ENCODE measurements around the gene DCST2.

Gene DCST2

DNA sequence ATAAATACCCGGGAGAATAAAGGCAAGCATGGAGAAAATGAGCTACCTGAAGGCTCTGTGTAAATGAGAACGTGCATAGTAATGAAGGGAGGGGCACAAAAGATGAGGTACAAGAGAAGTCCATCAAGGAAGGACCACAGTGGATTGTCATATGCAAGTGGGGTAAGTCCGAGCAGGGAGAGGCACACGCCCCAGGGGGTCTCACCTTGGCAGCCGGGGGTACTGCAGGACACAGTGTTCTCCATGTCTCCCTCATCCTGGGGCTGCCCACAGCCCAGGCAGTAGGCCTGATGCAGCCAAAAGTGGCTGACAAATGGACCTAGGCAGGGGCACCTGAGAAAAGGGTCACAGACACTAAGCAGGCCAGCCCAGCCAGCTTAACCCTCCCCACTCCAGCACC is 10.0 kb downstream of the DCST2 start:
- no peak for DNase-seq

DNA sequence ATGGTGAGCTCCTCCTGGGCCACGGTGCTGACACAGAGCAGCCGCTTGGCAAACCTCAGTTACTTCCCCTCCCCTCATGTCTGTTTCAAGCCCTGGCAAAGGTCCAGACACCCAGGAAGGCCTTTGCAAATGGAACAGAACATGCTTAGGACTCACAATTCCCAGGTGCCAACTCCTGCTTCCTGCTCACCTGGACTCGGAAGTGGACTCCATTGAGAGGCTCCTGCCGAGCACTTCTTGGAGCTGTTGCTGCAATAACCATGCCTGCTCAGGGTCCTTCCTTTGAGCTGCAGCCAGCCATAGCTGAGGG is 10.7 kb downstream of the DCST2 start:
- DNase-seq, result no peak

DNA sequence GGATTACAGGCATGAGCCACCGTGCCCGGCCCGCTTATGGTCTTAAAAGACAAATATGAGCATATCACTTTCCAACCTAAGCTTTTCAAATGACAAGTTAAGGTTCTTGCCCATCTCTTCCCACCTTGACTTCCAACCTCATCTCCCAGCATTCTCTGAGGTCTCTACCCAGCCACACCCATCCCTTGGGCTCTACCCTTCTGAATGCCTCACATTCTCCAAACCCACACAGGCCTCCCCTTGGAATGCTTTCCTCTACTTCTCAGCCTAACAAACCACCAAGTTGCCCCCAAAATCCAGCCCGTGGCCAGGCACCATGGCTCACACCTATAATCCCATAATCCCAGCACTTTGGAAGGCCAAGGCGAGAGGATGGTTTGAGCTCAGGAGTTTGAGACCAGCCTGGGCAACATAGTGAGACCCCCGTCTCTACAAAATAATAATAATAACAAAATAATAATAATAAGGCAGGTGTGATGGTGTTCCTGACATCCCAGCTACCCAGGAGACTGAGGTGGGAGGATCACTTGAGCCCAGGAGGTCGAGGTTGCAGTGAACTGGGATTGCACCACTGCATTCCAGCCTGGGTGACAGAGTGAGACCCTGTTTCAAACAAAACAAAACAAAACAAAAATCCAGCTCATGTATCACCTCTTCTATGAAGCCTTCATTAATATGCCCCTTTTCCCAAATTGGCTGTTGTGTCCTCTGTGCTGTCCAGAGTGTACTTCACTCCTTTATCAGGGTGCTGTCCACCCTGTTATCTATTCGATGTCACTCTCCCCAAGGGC is 11.2 kb downstream of the DCST2 start:
- DNase-seq, result no peak

DNA sequence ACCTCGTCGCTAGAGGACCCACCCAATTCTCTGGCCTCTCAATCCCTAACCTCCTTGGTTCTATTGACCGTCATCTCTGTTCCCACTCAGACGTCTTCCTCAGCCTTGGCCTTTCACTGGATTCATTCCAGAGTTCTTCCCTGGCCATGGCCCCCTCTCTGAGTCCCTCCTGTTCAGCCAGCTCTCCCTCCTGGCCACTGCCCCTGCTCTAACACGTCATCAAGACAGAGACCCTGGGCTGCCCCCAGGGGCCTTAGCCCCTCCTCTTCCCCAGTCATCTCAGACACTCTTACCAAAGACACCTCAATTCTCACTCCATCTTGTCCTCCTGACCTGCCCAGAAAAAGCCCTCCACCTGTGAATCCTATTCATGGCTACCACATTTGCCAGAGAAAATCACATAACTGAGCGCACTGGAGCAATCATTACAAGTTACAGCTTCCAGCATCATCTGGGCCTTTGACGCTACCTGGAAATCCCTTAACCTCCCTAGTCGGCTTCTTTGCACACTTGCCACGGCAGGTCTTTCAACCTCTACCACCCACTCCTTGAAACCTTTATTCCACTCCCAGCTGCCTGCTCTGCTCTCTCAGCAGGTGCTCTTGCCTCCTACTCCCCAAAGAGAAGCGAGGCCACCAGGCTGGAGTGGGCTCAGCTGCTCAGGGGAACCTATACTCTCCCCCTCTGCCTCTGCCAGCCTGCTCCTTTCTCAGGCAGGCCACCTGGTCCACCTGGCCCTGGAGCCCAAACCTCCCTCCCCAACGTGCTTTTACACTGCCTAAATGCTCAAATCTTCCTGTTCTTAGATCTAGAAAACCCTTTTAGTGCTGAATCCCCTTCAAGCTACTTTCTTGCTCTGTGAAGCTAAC is 14.0 kb downstream of the DCST2 start:
- no peak for DNase-seq

DNA sequence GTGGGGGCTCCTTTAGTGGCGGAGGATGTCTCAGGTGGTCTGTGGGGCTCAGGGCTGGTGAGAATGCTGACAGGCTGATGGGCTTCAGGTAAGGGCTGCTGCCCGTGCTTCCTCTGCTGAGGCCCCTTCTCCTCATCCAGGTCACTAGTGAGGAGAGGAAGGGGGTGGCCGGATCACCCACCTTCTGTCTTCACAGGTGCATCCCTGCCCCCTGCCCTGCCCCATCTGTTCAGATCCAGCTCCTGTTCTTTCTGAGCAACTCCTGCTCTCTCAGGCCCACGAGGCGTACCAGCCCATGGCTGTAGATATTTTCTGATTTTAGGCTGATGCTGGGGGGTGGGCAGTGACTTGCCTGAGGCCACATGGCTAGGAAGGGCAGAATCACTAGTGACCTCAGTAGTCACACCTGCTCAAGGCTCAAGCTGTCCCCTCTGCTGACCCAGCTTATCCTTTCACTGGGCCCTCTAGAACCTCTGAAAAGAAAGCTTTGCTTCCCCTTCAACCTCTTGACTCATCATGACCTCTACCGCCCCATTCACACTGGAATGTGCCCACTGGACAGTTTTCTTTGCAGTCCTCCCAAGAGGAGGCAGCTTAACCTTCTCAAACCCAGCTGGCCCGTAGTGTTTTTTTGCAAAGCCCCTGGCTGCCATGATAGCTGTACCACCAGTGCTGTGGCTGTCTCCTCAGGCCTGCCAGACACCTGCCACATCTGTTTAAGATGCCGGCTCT is 14.8 kb downstream of the DCST2 start:
- no peak for DNase-seq

DNA sequence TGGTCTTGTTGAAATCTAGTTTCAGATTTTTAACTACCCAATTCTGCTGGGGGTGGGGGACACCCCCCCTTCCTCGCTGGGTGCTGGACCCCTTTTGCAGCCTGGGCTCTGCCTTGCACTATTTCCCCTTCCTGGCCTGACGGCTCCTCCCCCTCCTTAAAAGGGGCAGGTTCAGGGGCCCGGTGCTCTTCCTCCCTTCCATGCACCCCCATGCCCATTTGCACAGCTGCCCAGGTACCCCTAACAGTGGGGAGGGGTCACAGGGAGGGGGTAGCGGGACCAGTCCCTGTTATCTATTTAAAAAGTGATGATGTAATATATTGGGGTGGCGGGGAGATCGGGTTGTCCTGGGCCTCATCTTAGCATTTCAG is 15.7 kb downstream of the DCST2 start:
- no peak for DNase-seq

DNA sequence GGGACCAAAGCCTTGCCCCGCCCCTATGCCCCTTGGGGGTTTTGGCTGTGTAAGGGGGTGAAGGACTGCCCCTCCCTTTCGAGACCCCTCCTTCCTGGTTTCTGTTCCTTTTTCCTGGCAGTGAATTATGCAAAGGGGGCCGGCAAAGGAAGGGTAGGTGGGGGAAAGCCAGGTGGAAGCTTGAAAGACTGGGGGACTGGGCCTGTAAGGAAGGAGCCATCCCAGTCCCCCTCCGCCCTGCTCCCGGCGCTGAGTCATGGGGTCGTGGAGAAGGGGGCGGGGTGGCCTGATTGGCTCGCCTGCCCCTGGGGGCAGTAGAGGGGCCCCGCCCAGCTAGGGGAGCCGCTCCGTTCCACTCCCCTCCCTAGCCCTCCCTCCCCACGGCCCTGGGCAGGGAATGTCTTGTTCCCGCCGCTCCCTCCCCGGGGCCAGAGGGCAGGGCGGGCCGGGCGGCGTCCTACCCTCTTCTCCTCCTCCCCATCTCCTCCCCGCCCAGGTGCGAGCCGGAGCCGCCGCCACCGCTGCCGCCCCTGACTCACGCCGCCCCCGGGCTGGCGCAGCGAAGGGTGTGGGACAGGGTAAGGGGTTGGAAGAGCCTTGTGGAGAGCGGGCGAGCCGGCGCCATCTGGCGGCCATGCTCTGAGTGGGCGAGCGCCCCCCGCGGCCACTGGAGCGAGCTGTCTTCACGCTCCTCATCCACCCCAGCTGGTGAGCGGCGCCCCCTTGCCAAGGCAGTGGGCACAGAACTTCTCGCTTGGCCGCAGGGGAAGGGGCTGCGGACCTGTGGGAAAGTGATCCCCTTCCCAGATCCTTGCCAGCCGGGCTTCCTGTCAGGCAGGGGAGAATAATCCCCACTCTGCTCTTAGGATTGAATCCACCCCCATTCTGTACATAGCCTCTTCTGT is 16.3 kb downstream of the DCST2 start:
- peak; percentile 92 to 94 for DNase-seq

DNA sequence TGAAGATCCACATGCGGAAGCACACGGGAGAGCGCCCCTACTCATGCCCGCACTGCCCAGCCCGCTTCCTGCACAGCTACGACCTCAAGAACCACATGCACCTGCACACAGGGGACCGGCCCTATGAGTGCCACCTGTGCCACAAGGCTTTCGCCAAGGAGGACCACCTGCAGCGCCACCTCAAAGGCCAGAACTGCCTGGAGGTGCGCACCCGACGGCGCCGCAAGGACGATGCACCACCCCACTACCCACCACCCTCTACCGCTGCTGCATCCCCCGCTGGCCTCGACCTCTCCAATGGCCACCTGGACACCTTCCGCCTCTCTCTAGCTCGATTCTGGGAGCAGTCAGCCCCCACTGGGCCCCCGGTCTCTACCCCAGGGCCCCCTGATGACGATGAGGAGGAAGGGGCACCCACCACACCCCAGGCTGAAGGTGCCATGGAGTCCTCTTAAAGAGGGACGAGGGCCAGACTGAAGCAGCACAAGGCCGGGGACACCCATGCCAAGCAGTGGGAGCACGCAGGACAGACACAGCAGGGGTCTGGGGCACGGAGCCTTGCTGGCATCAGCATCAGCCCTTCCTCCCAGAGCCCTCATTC is 17.2 kb downstream of the DCST2 start:
- no peak for DNase-seq

DNA sequence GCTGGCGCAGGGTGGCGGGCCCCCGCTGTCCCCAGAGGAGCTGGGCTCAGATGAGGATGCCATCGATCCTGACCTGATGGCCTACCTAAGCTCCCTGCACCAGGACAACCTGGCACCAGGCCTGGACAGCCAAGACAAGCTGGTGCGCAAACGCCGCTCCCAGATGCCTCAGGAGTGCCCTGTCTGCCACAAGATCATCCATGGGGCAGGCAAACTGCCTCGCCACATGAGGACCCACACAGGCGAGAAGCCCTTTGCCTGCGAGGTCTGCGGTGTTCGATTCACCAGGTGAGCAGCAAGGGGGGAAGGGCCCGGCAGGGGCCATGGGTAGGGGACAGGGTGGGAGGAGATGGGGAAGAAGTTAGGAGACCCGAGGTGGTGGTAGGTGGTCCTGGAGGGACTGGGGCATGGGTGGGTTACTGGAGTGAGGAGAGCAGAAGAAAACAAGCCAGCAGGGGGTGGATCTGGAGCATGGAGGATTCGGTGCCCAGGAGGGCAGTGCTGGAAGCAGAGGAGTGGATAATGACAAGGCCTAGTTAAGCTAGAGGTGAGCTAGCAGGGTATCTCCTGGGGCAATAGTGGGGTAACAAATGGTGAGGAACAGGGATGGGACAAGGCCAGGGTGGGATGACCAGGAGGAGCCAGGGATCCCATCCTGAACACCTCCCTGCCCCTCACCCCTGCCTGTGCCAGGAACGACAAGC is 17.9 kb downstream of the DCST2 start:
- DNase-seq, result no peak

DNA sequence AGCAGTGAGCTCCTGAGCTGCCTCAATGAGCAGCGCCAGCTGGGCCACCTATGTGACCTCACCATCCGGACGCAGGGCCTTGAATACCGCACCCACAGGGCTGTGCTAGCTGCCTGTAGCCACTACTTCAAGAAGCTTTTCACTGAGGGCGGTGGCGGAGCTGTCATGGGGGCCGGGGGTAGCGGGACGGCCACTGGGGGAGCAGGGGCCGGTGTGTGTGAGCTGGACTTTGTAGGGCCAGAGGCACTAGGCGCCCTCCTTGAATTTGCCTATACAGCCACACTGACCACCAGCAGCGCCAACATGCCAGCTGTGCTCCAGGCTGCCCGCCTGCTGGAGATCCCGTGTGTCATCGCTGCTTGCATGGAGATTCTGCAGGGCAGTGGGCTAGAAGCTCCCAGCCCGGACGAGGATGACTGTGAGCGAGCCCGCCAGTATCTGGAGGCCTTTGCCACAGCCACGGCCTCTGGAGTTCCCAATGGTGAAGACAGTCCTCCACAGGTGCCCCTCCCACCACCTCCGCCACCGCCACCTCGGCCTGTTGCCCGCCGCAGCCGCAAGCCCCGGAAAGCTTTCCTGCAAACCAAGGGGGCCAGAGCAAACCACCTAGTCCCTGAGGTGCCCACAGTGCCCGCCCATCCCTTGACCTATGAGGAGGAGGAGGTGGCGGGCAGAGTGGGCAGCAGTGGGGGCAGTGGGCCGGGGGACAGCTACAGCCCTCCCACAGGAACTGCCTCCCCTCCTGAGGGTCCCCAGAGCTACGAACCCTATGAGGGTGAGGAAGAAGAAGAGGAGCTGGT is 18.7 kb downstream of the DCST2 start:
- DNase-seq, result no peak

DNA sequence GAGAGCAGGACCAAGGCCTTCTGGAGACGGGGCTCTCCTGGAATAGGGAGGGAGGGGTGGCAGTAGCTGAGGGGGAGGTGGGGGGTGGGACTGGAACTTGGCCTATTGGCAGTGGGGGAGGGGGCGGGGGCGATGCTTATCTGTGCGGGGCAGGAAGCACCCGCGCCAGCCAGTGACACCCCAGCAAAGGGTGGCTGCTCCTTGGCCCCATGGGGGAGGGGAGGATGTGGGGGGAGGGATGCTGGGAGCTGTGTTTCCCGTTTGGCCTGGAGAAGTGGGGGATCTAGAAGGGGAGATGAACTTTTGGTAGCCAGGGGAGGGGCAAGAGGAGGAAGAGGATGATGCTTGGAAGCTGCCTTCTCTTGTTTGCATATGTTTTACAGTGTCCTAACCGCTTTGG is 19.9 kb downstream of the DCST2 start:
- DNase-seq, result no peak

DNA sequence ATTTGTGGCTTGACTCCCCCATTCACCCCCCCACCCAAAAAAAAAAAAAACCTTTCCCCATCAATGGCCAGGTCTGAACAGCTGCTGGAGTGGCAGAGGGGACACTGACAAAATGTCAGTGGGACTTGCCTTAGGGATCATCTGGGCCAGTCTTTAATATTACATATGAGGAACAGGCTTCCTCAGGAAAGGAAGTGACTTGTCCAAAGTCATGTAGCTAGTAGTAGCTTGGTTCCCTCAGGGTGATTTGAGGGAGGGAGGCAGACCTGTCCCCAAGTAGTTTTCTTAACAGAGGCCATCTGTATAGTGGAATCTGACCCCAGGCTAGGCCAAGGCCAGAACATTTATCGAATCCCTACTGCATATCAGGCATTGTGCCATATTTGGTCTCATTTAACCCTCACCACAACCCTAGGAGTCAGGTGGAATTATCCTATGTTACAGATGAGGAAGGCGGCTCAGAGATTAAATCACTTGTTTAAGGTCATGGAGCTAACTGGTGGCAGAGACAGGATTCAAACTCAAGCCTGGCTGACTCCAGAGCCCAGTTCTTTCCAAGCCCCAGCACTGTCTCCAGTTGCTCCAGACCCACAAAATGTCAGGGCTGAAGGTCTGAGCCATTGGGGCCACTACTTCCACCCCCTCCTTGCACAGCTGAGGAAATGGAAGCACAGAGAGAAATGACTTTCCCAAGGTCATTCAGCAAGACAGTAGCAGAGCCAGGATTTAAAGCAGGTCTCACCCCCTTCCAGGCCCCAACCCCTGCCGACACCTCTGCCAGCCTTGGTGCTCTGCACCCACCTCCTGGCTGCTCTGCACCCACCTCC is 20.6 kb downstream of the DCST2 start:
- no peak for DNase-seq

DNA sequence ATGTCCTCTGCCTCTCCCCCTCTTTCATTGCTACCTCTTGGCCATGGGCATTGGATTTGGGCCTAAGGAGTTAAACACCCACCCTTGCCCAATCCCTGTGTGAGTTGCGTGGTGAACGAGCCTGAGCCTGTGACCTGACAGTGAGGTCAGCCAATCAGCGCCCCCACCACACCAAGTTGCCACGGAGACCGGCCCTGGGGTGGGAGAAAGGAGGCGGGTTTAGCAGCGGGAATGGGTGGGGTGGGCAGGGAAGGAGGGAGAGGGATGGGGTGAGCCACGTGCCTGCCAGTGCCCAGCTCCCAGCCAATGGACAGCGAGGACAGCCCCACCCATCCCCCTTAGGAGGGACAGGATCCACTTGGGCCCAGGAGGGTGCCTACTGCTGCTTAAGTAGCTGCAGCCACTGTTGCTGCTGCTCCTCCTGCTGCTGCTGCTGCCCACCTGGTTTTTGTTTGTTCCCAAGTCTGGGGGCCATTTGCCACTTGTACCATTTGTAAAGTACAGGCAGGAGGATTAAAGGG is 21.5 kb downstream of the DCST2 start:
- DNase-seq, result peak in 1 of 2 donors; percentile 58

DNA sequence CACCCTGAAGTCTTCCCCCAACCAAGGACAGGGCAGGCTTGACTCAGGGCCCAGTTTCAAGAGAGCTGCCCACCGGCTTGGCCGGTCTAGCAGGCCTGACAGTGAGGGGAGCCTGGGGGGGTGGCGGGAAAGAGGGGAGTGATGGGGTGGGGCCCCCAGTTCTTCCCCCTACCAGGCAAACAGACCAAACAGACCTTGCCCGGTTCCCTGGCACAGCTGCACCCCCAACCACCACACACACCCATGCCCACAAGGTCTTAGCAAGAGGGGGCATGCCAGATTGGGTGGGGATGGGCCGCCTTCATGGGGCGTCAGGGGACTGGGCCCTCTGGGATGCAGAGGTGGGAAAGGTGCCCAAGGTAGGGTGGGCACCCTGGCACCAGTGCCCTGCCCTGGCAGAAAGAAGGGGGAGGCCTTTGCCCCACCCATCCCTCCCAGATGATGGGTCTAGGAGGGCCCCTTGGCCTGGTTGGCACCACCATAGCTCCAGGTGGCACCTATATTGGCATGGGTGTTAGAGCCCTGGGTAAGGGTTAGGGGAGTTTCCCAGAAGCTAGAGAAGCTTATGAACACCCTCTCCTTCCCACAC is 22.1 kb downstream of the DCST2 start:
- no peak for DNase-seq

DNA sequence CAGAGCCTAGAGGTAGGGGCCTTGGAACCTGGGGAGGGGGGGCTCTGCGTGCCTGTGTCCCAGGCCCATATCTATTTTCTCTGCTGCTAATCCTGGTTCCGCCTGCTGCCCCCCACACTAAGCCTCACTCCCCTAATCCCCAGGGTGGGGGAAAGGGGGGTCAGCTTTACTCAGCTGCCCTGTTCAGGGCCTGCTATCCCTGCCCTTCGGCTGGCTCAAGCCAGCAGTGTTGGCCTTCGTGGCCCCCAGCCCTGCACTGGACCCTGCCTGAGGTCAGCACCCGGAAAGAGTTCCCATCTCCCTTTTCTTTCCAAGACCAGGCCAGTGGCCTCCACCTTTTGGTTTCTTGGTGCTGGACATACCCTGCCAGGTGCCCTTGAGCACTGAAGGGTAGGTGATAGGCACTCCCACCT is 22.6 kb downstream of the DCST2 start:
- DNase-seq, result no peak

DNA sequence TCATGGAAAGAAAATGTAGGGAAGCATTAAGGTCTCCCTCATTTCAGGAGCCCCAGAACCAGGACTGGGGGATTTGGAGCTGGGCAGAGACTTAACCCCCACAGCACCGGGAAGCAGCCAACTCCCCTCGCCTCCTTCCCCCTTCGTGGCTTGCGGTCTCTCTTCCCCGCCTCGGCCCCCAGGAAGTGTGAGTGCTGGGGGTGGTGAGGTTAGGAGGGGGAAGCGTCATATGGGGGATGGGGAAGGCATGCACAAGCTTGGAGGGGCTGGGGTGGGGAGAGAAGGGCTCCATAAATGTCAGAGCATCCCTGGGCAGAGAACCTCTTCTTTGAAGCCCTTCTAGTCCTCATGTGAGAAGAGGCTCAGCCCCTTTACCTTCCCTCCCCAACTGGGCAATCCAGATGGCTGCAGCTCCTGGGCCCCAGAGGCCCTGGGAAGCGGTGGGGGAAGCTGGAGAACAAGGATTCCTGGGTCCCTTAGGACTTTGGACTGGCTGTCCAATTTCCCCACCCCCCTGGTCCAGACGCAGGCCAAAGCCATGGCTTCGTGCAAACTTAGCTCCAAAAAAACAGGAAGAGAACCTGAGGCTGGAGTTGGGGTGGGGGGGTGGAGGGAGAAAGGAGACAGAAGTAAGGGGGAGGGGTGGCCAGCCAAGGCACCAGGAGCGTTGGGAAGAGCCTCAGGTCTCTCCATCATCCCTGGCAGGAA is 23.2 kb downstream of the DCST2 start:
- peak in 1 of 2 donors; percentile 57 for DNase-seq

DNA sequence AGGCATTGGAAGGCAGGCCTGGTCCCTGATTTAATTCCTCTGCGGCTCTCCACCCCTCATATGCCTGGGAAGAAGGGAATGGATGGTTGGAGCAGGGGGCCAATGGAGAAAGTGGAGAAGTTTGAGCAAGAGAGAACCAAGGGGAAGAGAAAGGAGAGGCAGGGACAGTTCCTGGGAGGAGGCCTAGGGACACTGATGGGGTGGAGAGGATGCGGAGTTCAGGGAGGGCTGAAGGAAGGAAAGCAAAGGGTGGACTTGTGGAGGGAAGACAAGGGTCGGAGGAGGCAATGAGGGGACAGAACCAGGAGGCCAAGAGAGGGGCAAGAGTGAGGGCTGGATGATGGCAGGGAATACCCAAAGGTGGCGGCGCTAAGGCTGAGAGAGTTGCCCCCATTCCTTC is 23.8 kb downstream of the DCST2 start:
- DNase-seq, result no peak

DNA sequence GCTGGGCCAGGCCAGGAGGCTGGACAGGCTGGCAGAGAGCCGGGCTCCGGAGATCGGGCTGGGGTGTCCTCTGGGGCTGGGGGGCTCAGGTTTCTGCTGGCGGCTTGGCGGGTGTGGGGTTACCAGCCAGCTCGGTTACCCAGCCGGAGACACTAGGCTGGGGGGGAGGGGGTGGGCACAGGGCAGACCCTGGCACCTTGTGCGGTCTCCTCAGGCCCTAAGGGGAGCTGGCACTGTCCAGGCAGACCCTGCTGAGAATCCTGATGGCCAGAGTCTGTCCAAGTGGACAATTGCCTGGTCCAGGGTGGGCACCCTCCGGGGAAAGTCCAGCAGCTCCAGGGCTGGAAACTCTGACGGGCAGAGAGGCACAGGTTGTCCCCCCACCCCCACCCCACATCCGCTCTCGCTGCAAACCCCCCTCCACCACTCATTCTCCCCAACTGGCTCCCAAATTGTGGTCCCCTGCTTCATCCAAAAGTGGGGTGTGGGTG is 24.3 kb downstream of the DCST2 start:
- DNase-seq, result peak; percentile 41 to 58
